Astrocyte (in vitro differentiated cells and primary cell): ENCODE data around the gene EFCAB9. TPM values are rescaled to one million over a fixed set of nuclear protein-coding genes. Genes with fewer than 3 reads are reported as not detected.

Experiments used
- DNase-seq: peaks from one replicate; pipeline ENCODE4 v3.0.0-alpha.2; 2010; ENCODE audit warnings: low read depth
- FAIRE-seq: peaks from 2 replicates; lab custom pipeline; 2011; peaks lifted over from hg19 to GRCh38; lab: Jason Lieb, UNC
- H2AFZ ChIP-seq: 2 replicates; pipeline ENCODE4 v1.6.0; 2012; ENCODE audit warnings: low read depth, low read length, inconsistent platforms
- H3K27ac ChIP-seq: 2 replicates; pipeline ENCODE4 v1.5.1; 2011; ENCODE audit warnings: low read depth, low read length, inconsistent platforms
- H3K27me3 ChIP-seq: 2 replicates; pipeline ENCODE4 v1.6.0; 2011; ENCODE audit warnings: low read length, inconsistent platforms; ENCODE audit not compliant: insufficient read depth
- H3K36me3 ChIP-seq: 2 replicates; pipeline ENCODE4 v1.5.1; 2011; ENCODE audit warnings: low read length, inconsistent platforms; ENCODE audit not compliant: insufficient read depth
- H3K4me1 ChIP-seq: 2 replicates; pipeline ENCODE4 v1.5.1; 2011; ENCODE audit warnings: low read length, inconsistent platforms; ENCODE audit not compliant: insufficient read depth
- H3K4me2 ChIP-seq: 2 replicates; pipeline ENCODE4 v1.6.0; 2012; ENCODE audit warnings: low read length, inconsistent platforms
- H3K4me3 ChIP-seq: 2 replicates; pipeline ENCODE4 v1.5.1; 2011; ENCODE audit warnings: low read depth, mild to moderate bottlenecking, low read length, inconsistent platforms; ENCODE audit not compliant: insufficient read depth
- H3K79me2 ChIP-seq: 2 replicates; pipeline ENCODE4 v1.6.0; 2012; ENCODE audit warnings: mild to moderate bottlenecking, low read length, inconsistent platforms; ENCODE audit not compliant: insufficient read depth
- H3K9ac ChIP-seq: 2 replicates; pipeline ENCODE4 v1.6.0; 2012; ENCODE audit warnings: mild to moderate bottlenecking, low read length, inconsistent platforms
- H3K9me3 ChIP-seq: 2 replicates; pipeline ENCODE4 v1.5.1; 2012; ENCODE audit warnings: low read depth, mild to moderate bottlenecking, low read length, inconsistent platforms; ENCODE audit not compliant: insufficient read depth
- H4K20me1 ChIP-seq: 2 replicates; pipeline ENCODE4 v1.6.0; 2012; ENCODE audit warnings: low read length, inconsistent platforms; ENCODE audit not compliant: insufficient read depth
- H3K27ac Mint-ChIP-seq: one replicate; pipeline ENCODE4 v1.8.0; 2021; ENCODE audit warnings: mild to moderate bottlenecking, mixed read lengths; ENCODE audit not compliant: unreplicated experiment
- H3K27me3 Mint-ChIP-seq: one replicate; pipeline ENCODE4 v1.8.0; 2021; ENCODE audit warnings: low read depth, mixed read lengths; ENCODE audit not compliant: unreplicated experiment
- H3K36me3 Mint-ChIP-seq: one replicate; pipeline ENCODE4 v1.8.0; 2021; ENCODE audit warnings: low read depth, mixed read lengths; ENCODE audit not compliant: unreplicated experiment
- H3K4me1 Mint-ChIP-seq: one replicate; pipeline ENCODE4 v1.8.0; 2021; ENCODE audit warnings: low read depth, mixed read lengths; ENCODE audit not compliant: unreplicated experiment
- H3K4me3 Mint-ChIP-seq: one replicate; pipeline ENCODE4 v1.8.0; 2021; ENCODE audit warnings: mild to moderate bottlenecking, moderate library complexity, mixed read lengths; ENCODE audit not compliant: unreplicated experiment
- H3K9me3 Mint-ChIP-seq: one replicate; pipeline ENCODE4 v1.8.0; 2021; ENCODE audit warnings: mild to moderate bottlenecking, mixed read lengths; ENCODE audit not compliant: unreplicated experiment
- EZH2 ChIP-seq: IDR thresholded peaks from 2 replicates; pipeline ENCODE4 v1.6.1; 2012; ENCODE audit warnings: mild to moderate bottlenecking, low read length, inconsistent platforms; ENCODE audit not compliant: insufficient read depth
- total RNA-seq: library from RNA; stranded (reverse); gene quantifications from 2 replicates; pipeline ENCODE4 v1.2.1, GENCODE V29; 2021
- TF ChIP-seq, protein P1 (sequence below): IDR thresholded peaks from 2 replicates; pipeline ENCODE4 v1.5.1; 2011; ENCODE audit warnings: low read depth, mild to moderate bottlenecking, inconsistent platforms, low read length, moderate library complexity; ENCODE audit not compliant: insufficient read depth

The EFCAB9 gene
- total RNA-seq, 1 donor from 2014 or later, result not detected

- Mint-ChIP-seq H3K4me1 (peaks cover 3% of the 10 kb centered on the region), H3K36me3 (peaks cover 16% of the 10 kb centered on the region), H3K27me3 (no peaks in the 10 kb centered on the region), H3K9me3 (peaks cover 2% of the 10 kb centered on the region), H3K27ac (no peak overlapping the region), H3K4me3 (no peak overlapping the region)
- peaks cover 23% of the 10 kb centered on the region for H3K79me2 ChIP-seq
- no peak overlapping the region for H3K27ac ChIP-seq
- TF ChIP-seq, protein P1, sequence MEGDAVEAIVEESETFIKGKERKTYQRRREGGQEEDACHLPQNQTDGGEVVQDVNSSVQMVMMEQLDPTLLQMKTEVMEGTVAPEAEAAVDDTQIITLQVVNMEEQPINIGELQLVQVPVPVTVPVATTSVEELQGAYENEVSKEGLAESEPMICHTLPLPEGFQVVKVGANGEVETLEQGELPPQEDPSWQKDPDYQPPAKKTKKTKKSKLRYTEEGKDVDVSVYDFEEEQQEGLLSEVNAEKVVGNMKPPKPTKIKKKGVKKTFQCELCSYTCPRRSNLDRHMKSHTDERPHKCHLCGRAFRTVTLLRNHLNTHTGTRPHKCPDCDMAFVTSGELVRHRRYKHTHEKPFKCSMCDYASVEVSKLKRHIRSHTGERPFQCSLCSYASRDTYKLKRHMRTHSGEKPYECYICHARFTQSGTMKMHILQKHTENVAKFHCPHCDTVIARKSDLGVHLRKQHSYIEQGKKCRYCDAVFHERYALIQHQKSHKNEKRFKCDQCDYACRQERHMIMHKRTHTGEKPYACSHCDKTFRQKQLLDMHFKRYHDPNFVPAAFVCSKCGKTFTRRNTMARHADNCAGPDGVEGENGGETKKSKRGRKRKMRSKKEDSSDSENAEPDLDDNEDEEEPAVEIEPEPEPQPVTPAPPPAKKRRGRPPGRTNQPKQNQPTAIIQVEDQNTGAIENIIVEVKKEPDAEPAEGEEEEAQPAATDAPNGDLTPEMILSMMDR, result no peak
- TF ChIP-seq EZH2, result no peak
- H3K9ac ChIP-seq, result no peak overlapping the region
- DNase-seq (no peak), FAIRE-seq (no peak)
- no peaks in the 10 kb centered on the region for H3K27me3 ChIP-seq
- H3K4me3 ChIP-seq, result no peak overlapping the region
- H3K4me1 ChIP-seq, result no peaks in the 10 kb centered on the region
- H3K36me3 ChIP-seq, result peaks cover 15% of the 10 kb centered on the region
- no peak overlapping the region for H2AFZ ChIP-seq
- H3K4me2 ChIP-seq, result no peak overlapping the region
- no peaks in the 10 kb centered on the region for H3K9me3 ChIP-seq
- H4K20me1 ChIP-seq, result peaks cover 33% of the 10 kb centered on the region
Measured at GRCh38 chr5:172229904-172230303, 35.9 kb downstream of the EFCAB9 start.

- H2AFZ ChIP-seq, result no peak overlapping the region
- Mint-ChIP-seq H3K9me3 (no peaks in the 10 kb centered on the region), H3K4me3 (no peak overlapping the region), H3K27me3 (no peaks in the 10 kb centered on the region), H3K4me1 (peaks cover 29% of the 10 kb centered on the region), H3K27ac (no peak overlapping the region), H3K36me3 (peaks cover 10% of the 10 kb centered on the region)
- no peak overlapping the region for H3K27ac ChIP-seq
- peaks cover 11% of the 10 kb centered on the region for H3K36me3 ChIP-seq
- no peak overlapping the region for H3K4me2 ChIP-seq
- DNase-seq, result no peak
- no peak for FAIRE-seq
- H3K27me3 ChIP-seq, result no peaks in the 10 kb centered on the region
- H3K4me3 ChIP-seq, result no peak overlapping the region
- peaks cover 61% of the 10 kb centered on the region for H4K20me1 ChIP-seq
- no peaks in the 10 kb centered on the region for H3K4me1 ChIP-seq
- peaks cover 56% of the 10 kb centered on the region for H3K79me2 ChIP-seq
- TF ChIP-seq, protein P1, result no peak
- no peak for TF ChIP-seq EZH2
- no peaks in the 10 kb centered on the region for H3K9me3 ChIP-seq
- no peak overlapping the region for H3K9ac ChIP-seq
Measured at GRCh38 chr5:172234031-172234430, 40.1 kb downstream of the EFCAB9 start.

- Histone ChIP-seq H3K4me2 (no peak overlapping the region), H3K27me3 (no peaks in the 10 kb centered on the region), H3K4me1 (no peaks in the 10 kb centered on the region), H3K79me2 (peaks cover 61% of the 10 kb centered on the region), H3K27ac (no peak overlapping the region), H3K9ac (no peak overlapping the region), H4K20me1 (peaks cover 65% of the 10 kb centered on the region), H2AFZ (no peak overlapping the region), H3K9me3 (no peaks in the 10 kb centered on the region), H3K4me3 (no peak overlapping the region), H3K36me3 (peaks cover 7% of the 10 kb centered on the region)
- Mint-ChIP-seq H3K4me3 (no peak overlapping the region), H3K27ac (peak overlapping the region; percentile 77), H3K36me3 (peaks cover 8% of the 10 kb centered on the region), H3K4me1 (peaks cover 29% of the 10 kb centered on the region), H3K27me3 (no peaks in the 10 kb centered on the region), H3K9me3 (no peaks in the 10 kb centered on the region)
- FAIRE-seq (peak; percentile 66), DNase-seq (peak; percentile 37)
- TF ChIP-seq, protein P1, result no peak
- TF ChIP-seq EZH2, result no peak
Measured at GRCh38 chr5:172235132-172235780, 41.3 kb downstream of the EFCAB9 start.
